ENCODE data around the gene JPT2. TPM values are rescaled to one million over a fixed set of nuclear protein-coding genes. Genes with fewer than 3 reads are reported as not detected.

The JPT2 gene
- total and polyA plus RNA-seq, 10 of the 15 experiments (the other 5 are each of a cell fraction or from before 2014, with no cell fraction given): 11.7 to 78.4 (median 48.4) TPM

- Histone ChIP-seq H3K4me1 (ENCODE audit: control insufficient read depth, insufficient read depth, low read length) (no peaks in the 10 kb centered on the region; the same call in 1 of the 2 replicates), H3K9ac (ENCODE audit: control insufficient read depth, insufficient read depth, low read length) (no peak overlapping the region), H3K4me2 (ENCODE audit: control insufficient read depth, insufficient read depth) (no peak overlapping the region), H3K36me3 (ENCODE audit: control insufficient read depth in 2 of 2, insufficient read depth in 2 of 2, low read length in 1 of 2) (peaks cover 7 to 10% of the 10 kb centered on the region in 2 experiments; a peak in 3 of 4 replicates), H3K27me3 (replicated peaks in 1 of 2; ENCODE audit: control insufficient read depth in 2 of 2, insufficient read depth in 2 of 2, low read length in 1 of 2) (no peaks in the 10 kb centered on the region), H2AFZ (ENCODE audit: control insufficient read depth, low read depth, low read length) (no peak overlapping the region), H3K9me3 (replicated peaks; ENCODE audit: control insufficient read depth, insufficient read depth, low read length) (no peaks in the 10 kb centered on the region), H3K27ac (ENCODE audit: control insufficient read depth, insufficient read depth) (no peak overlapping the region), H3K4me3 (no peak overlapping the region), H3K79me2 (ENCODE audit: control insufficient read depth, insufficient read depth, low read length) (peaks cover 34% of the 10 kb centered on the region), H4K20me1 (ENCODE audit: control insufficient read depth, insufficient read depth) (no peaks in the 10 kb centered on the region)
- no peak for ATAC-seq
- 90% methylated on average over 12 of the region's 12 CpGs for WGBS (ENCODE audit: insufficient coverage, insufficient replicate concordance, low lambda C conversion rate, missing lambda C conversion rate)
- ChIA-PET SMC1A (ENCODE audit: uncharacterized antibody, unreplicated experiment) (no interaction called here), RAD21 (ENCODE audit: unreplicated experiment) (no interaction called here), POLR2A (interaction anchor here (0.6 kb wide), 1 partner anchor 314 kb away, joined by 3 read pairs; no protein-coding TSS in a partner anchor), CTCF (interaction anchor here (1.8 kb wide), 2 partner anchors 29 to 32 kb away, joined by 4 to 14 read pairs; partner anchors contain the start of gene MAPK8IP3)
- TF ChIP-seq ZBTB40 (IDR thresholded peaks at IDR 0.05; ENCODE audit: borderline replicate concordance) (no peak), YY1 (IDR thresholded peaks at IDR 0.05; ENCODE audit: low read depth, low read length) (no peak), GABPA (IDR thresholded peaks at IDR 0.05; ENCODE audit: low read depth) (no peak), RUNX3 (IDR thresholded peaks at IDR 0.05; ENCODE audit: low read length) (no peak)
- no peak for FAIRE-seq
- DNase-seq (ENCODE audit: low read depth, low spot score): no peak
- in situ Hi-C loops (cut with MboI) (no loop called here), intact Hi-C loops (cut with micrococcal nuclease; ENCODE audit: unreplicated experiment) (loop anchor here (5.0 kb wide), 1 partner anchor 64 kb away; the partner anchor contains the start of genes CRAMP1 and IFT140)
- no TSS peak for BruUV-seq (replicated peaks)
Observed at GRCh38 chr16:1676661-1677060, 1.4 kb upstream of the JPT2 start.
